Right lobe of liver (tissue), 6 donors: ENCODE results near the gene CYSTM1. TPM values are rescaled to one million over a fixed set of nuclear protein-coding genes. Genes with fewer than 3 reads are reported as not detected.

ENCODE experiments used
- ATAC-seq, 4 donors: fragments of 200-7000 bp; cut with Tn5 transposase; one replicate each; pipeline ENCODE4 v1.9.1; 2020; ENCODE audit warnings: mild to moderate bottlenecking in 4 of 4, moderate library complexity in 4 of 4
- DNase-seq, 3 donors: peaks; one replicate each; pipeline ENCODE4 v3.0.0-alpha.2; 2020
- H3K27ac ChIP-seq, 3 donors: fragments of 200-600 bp; one replicate each; pipeline ENCODE4 v1.8.0; 2022
- H3K27me3 ChIP-seq, 2 donors: fragments of 200-600 bp; one replicate each; pipeline ENCODE4 v1.8.0; 2022
- H3K36me3 ChIP-seq, 4 donors: fragments of 200-600 bp; sonication (generic) in 1 of 4; one replicate each; pipeline versions ENCODE4 v1.5.1 to v1.8.0; 2017 to 2022; ENCODE audit warnings: control low read depth in 1 of 4
- H3K4me1 ChIP-seq, 4 donors: fragments of 200-600 bp; sonication (generic) in 1 of 4; one replicate each; pipeline versions ENCODE4 v1.5.1 to v1.8.0; 2017 to 2022; ENCODE audit warnings: control low read depth in 1 of 4
- H3K4me3 ChIP-seq, 3 donors: fragments of 200-600 bp; one replicate each; pipeline ENCODE4 v1.8.0; 2022
- H3K9me3 ChIP-seq, 4 donors: fragments of 200-600 bp; sonication (generic) in 1 of 4; one replicate each; pipeline versions ENCODE4 v1.5.1 to v1.8.0; 2017 to 2022; ENCODE audit warnings: control low read depth in 1 of 4
- POLR2A ChIP-seq: fragments of 450-650 bp; IDR thresholded peaks from one replicate; pipeline ENCODE4 v1.6.1; 2017; ENCODE audit warnings: antibody characterized with exemption, mild to moderate bottlenecking
- WGBS: methylation state at CpG from one replicate; pipeline ENCODE4 v1.1.6; 2018; ENCODE audit warnings: low coverage, low lambda C conversion rate; ENCODE audit not compliant: insufficient coverage; ENCODE audit errors: missing lambda C conversion rate; 5-methylcytosine and 5-hydroxymethylcytosine counted together
- intact Hi-C, 2 donors: fragments of 100-400 bp; cut with DNase I; formaldehyde crosslinking; loops; one replicate each; pipeline versions ENCODE4 v1.11.2 to v1.14.1; 2022
- long read RNA-seq: library from polyadenylated mRNA; unstranded; transcript quantifications from one replicate; pipeline ENCODE4 v2.0.0, GENCODE V29; 2019
- total RNA-seq, 6 experiments: library from RNA; depleted of rRNA in 2 of 6; stranded (reverse); fragments of >200 nt in 2 of 6; fragmentation: NEBNext Ultra II Directional in 3 of 6; extraction: Animal tissue kit (Norgen Biotek cat#: 25700) in 3 of 6; gene quantifications; one replicate each; pipeline versions ENCODE4 v1.1.0 to v1.2.4, GENCODE V29; 2016 to 2023
- TF ChIP-seq, protein P1 (sequence below), 4 donors: fragments of 200-600 bp in 3 of 4; fragments of 450-650 bp in 1 of 4; IDR thresholded peaks; one replicate each; pipeline versions ENCODE4 v1.5.1 to v1.8.0; 2016 to 2022; ENCODE audit warnings: antibody characterized with exemption in 4 of 4, mild to moderate bottlenecking in 2 of 4
- donor health status: DM: no; HTN: yes; CAD: no.
- donor health status: DM: no; HTN: no; CAD: no.
- donor health status: DM: no; HTN: no; CAD: no.
- donor health status: DM: no; HTN: yes; CAD: no.
- donor health status: DM: no; HTN: yes; CAD: no.

The CYSTM1 gene, protein sequence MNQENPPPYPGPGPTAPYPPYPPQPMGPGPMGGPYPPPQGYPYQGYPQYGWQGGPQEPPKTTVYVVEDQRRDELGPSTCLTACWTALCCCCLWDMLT
- total RNA-seq, result 10 to 100 TPM; 15.5 to 78.0 (median 29.8) TPM
- long read RNA-seq, transcript CYSTM1-201 (3 exons, 1,336 nt), result major isoform, 13 of 17 reads
- long read RNA-seq, partial matches to known transcripts, result 4 of 17 reads
- long read RNA-seq, other reads (novel, unspliced or antisense), result 0 of 17 reads

DNA sequence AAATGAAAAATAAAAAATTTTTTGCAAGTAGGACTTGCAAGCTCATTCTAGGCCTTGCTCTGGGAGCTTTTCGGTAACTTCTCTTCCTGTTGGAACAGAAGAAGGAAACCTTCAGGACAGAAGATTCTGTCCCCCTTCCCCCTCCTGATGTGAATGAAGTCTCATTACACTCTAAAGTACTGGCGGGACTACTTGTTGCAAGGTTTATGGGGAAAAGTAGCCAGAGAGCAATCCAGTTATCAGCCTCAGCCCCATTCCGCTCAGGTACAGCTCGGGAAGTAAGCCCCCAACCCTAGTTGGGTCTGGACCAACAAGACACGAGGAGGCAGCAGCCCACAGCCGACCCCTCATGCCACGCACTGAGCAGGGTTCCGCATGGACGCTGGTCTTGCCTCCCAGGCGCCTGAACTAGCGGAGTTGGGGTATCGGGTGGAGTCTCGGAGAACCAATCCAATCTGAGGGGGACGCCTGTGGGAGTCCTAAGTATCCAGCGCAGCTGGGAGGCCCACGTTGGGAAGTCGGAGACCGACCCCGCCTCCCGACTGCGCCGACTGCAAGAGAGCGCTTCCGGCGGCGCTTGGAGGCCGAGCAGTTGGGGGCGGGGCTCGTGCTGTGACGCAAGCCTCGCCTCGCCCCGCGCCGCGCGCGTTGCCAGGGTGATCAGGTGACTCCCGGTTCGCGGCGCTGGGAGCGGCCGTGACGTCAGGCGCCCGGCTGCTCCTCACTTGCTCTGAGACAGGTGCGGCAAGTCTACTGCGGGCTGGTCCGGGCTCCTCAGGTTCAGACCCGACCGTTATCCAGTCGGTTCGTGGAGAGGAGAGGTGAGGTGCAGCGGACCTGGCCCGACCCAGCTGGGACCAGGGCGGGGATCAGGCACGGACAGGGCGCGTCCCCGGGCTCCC, at the start of gene CYSTM1:
CYSTM1 (plus strand) TSS at position 724 of the 902 bp plus-strand sequence. CDS start 19,278 bp downstream, outside the sequence.
- intact Hi-C loops, result no loop called here
- no peaks in the 10 kb centered on the region for H3K36me3 ChIP-seq
- 25% methylated on average over 6 of the region's 61 CpGs for WGBS
- peak within 1 kb of the TSS; percentile 94 to 98 (median 98) for H3K27ac ChIP-seq
- DNase-seq, result peak; percentile 97 to 98 (median 98)
- H3K4me3 ChIP-seq, result peak within 1 kb of the TSS; percentile 70 to 95 (median 94)
- no peaks in the 10 kb centered on the region for H3K9me3 ChIP-seq
- peak; percentile 88 for TF ChIP-seq POLR2A
- TF ChIP-seq, protein P1, sequence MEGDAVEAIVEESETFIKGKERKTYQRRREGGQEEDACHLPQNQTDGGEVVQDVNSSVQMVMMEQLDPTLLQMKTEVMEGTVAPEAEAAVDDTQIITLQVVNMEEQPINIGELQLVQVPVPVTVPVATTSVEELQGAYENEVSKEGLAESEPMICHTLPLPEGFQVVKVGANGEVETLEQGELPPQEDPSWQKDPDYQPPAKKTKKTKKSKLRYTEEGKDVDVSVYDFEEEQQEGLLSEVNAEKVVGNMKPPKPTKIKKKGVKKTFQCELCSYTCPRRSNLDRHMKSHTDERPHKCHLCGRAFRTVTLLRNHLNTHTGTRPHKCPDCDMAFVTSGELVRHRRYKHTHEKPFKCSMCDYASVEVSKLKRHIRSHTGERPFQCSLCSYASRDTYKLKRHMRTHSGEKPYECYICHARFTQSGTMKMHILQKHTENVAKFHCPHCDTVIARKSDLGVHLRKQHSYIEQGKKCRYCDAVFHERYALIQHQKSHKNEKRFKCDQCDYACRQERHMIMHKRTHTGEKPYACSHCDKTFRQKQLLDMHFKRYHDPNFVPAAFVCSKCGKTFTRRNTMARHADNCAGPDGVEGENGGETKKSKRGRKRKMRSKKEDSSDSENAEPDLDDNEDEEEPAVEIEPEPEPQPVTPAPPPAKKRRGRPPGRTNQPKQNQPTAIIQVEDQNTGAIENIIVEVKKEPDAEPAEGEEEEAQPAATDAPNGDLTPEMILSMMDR (IDR thresholded peaks at IDR 0.05), result no peak
- no peaks in the 10 kb centered on the region for H3K27me3 ChIP-seq
- peak; percentile 90 to 95 (median 94) for ATAC-seq
- H3K4me1 ChIP-seq, result peaks cover 0 to 13% (median 2%) of the 10 kb centered on the region in 4 donors

DNA sequence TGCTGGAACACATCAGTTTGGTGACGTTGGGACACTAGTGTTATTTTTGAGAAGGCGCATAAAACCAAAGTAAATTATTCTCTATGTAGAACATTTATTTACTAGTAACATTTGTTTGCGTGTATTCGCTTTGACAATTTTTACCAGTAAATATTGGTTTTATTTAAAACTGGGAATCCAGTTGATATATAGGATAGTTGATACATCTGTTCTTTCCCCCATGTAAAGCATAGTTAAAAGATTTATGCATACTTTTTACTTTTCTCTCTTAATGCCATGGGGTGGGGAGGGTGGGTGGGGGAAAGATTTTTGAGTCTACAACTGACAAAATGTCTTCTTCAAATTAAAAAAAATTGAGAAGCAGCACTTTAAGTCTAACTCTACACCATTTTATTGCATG, 49.4 kb upstream of the CYSTM1 start, which contains the start of gene IGIP:
IGIP (plus strand) TSS at position 301 of the 400 bp plus-strand sequence. CDS start 2,540 bp downstream, outside the sequence.
- intact Hi-C loops, result no loop called here
- Histone ChIP-seq H3K4me3 (no peak within 1 kb of the TSS), H3K27ac (no peak within 1 kb of the TSS), H3K27me3 (no peaks in the 10 kb centered on the region), H3K4me1 (peaks cover 0 to 19% (median 0%) of the 10 kb centered on the region in 4 donors), H3K9me3 (no peaks in the 10 kb centered on the region), H3K36me3 (no peaks in the 10 kb centered on the region)
- ATAC-seq, result no peak
- DNase-seq, result no peak
- 98% methylated on average over 4 of the region's 4 CpGs for WGBS
- TF ChIP-seq POLR2A, result no peak
- TF ChIP-seq, protein P1 (IDR thresholded peaks at IDR 0.05), result no peak

DNA sequence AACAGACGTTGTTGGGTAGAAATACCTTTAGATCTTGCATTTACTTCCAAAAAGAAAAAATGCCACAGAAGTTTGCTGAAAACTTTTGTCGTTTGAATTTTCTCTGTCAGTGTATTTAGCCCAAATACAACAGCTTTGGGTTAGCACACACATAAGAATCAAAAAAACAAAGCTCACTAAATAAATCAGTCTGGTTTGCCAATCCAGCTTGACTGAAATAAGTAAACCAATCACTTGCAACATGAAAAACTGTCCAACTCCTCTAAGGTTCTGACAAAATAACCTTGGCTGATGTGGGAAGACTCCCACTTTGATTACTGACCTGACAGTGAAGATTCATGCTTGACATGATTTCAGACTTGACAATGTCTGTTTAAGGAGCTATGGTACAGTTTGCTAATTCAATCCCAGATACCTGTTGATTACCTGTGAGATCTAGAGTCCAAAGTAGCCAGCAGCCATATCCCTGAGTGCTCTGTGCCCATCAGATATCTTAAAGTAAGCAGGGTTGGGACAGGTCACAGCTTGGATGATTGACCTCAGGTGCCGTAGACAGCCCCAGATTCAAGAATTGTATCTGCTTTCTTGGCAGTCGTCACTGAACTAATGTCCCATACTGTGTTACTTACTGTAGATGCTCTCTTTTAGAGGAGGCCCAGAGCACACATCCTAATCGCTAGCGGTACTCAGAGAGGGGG, 48.5 kb upstream of the CYSTM1 start:
- intact Hi-C loops, result no loop called here
- H3K27ac ChIP-seq, result no peak overlapping the region
- no peaks in the 10 kb centered on the region for H3K27me3 ChIP-seq
- no peak for TF ChIP-seq POLR2A
- TF ChIP-seq, protein P1 (IDR thresholded peaks at IDR 0.05), result no peak
- no peak for DNase-seq
- ATAC-seq, result peak; percentile 30 to 88 (median 47)
- no peaks in the 10 kb centered on the region for H3K36me3 ChIP-seq
- WGBS, result 51% methylated on average over 5 of the region's 6 CpGs
- peaks cover 0 to 23% (median 0%) of the 10 kb centered on the region in 4 donors for H3K4me1 ChIP-seq
- H3K4me3 ChIP-seq, result no peak overlapping the region
- no peaks in the 10 kb centered on the region for H3K9me3 ChIP-seq

DNA sequence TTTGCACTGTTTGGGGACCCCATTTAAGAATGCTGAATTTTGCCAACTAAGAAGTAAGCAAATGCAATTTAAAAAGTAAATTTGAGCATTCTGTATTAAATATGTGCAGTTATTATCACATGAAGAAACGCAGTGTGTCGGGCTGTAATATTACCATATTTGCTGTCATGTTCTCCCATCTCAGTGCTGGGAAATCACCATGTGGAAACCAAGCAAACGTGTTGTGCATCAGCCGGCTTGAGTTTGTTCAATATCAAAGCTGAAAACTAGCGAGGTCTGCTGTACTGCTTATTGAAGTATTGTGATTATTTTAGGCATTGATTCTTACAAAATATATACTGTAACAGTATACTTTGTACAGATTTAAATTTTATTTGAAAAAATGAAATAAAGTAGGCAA, 46.6 kb upstream of the CYSTM1 start:
- WGBS, result 88% methylated on average over 5 of the region's 5 CpGs
- H3K27ac ChIP-seq, result no peak overlapping the region
- H3K4me1 ChIP-seq, result peaks cover 0 to 19% (median 0%) of the 10 kb centered on the region in 4 donors
- DNase-seq, result no peak
- intact Hi-C loops, result no loop called here
- TF ChIP-seq, protein P1 (IDR thresholded peaks at IDR 0.05), result no peak
- no peak for TF ChIP-seq POLR2A
- H3K36me3 ChIP-seq, result no peaks in the 10 kb centered on the region
- no peaks in the 10 kb centered on the region for H3K27me3 ChIP-seq
- no peak overlapping the region for H3K4me3 ChIP-seq
- no peak for ATAC-seq
- H3K9me3 ChIP-seq, result no peaks in the 10 kb centered on the region
